Measurements from ENCODE around the gene KCNN1.
A peak's percentile ranks its signal among the peaks of the same experiment; 100 is the strongest.
"Not testable (repeated sequence)": the region's sequence is repeated elsewhere in the genome, so short reads cannot be mapped to it uniquely, and the experiment has no call there.

The KCNN1 gene

GRCh38 chr19:18001777-18002345, 35.0 kb downstream of the KCNN1 start:
- DNase-seq = no peak

GRCh38 chr19:18002347-18002850, 35.5 kb downstream of the KCNN1 start:
- DNase-seq = peak; percentile 46

- DNase-seq = not testable (repeated sequence)
Observed at GRCh38 chr19:18005750-18006149, 38.8 kb downstream of the KCNN1 start.

GRCh38 chr19:18007044-18007916, 40.4 kb downstream of the KCNN1 start:
- DNase-seq = peak; percentile 84

- peak; percentile 93 for DNase-seq
Observed at GRCh38 chr19:18007917-18008673, 41.2 kb downstream of the KCNN1 start, which contains the start of gene ARRDC2. TSS of gene ARRDC2 (plus strand) at chr19:18008170. CDS start at chr19:18008311, 141 bp downstream.

- DNase-seq = no peak
Observed at GRCh38 chr19:18008814-18009213, 41.9 kb downstream of the KCNN1 start.

- DNase-seq = no peak
Observed at GRCh38 chr19:18009412-18010066, 42.6 kb downstream of the KCNN1 start.

GRCh38 chr19:18010149-18010548, 43.2 kb downstream of the KCNN1 start:
- no peak for DNase-seq

- DNase-seq = no peak
Observed at GRCh38 chr19:18013210-18014111, 46.6 kb downstream of the KCNN1 start.

- peak; percentile 77 for DNase-seq
Observed at GRCh38 chr19:18014197-18014596, 47.3 kb downstream of the KCNN1 start.

- no peak for DNase-seq
Observed at GRCh38 chr19:18016209-18016910, 49.5 kb downstream of the KCNN1 start.

- DNase-seq = no peak
Observed at GRCh38 chr19:18017275-18018083, 50.6 kb downstream of the KCNN1 start.

GRCh38 chr19:18020212-18021085, 53.5 kb downstream of the KCNN1 start:
- no peak for DNase-seq

- peak; percentile 82 for DNase-seq
Observed at GRCh38 chr19:18021121-18021755, 54.3 kb downstream of the KCNN1 start.

GRCh38 chr19:18023622-18024251, 56.8 kb downstream of the KCNN1 start:
- DNase-seq = peak; percentile 82

- DNase-seq = no peak
Observed at GRCh38 chr19:18027151-18027550, 60.2 kb downstream of the KCNN1 start.

- no peak for DNase-seq
Observed at GRCh38 chr19:18029617-18030338, 62.9 kb downstream of the KCNN1 start.

Measured in CD4-positive, alpha-beta T cell treated with Interleukin-17A for 1 hour (primary cell).